Immature natural killer cell (primary cell): ENCODE results near the gene PUM2. TPM values are rescaled to one million over a fixed set of nuclear protein-coding genes. Genes with fewer than 3 reads are reported as not detected.
A peak's percentile ranks its signal among the peaks of the same experiment; 100 is the strongest.

Experiments
- DNase-seq, 3 donors: peaks; one replicate each; pipeline ENCODE4 v3.0.0; 2022; ENCODE audit warnings: mixed read lengths in 1 of 3
- H3K27ac Mint-ChIP-seq, 6 donors: one replicate each; pipeline ENCODE4 v1.8.0; 2020; ENCODE audit warnings: mixed read lengths in 6 of 6, mild to moderate bottlenecking in 5 of 6, inconsistent platforms in 4 of 6, moderate library complexity in 3 of 6
- H3K27me3 Mint-ChIP-seq, 3 donors: one replicate each; pipeline ENCODE4 v1.8.0; 2020 to 2021; ENCODE audit warnings: low read depth in 3 of 3, mild to moderate bottlenecking in 3 of 3, mixed read lengths in 3 of 3, moderate library complexity in 3 of 3, inconsistent platforms in 1 of 3
- H3K36me3 Mint-ChIP-seq, 3 donors: one replicate each; pipeline ENCODE4 v1.8.0; 2020; ENCODE audit warnings: mixed read lengths in 3 of 3, inconsistent platforms in 2 of 3, mild to moderate bottlenecking in 2 of 3
- H3K4me1 Mint-ChIP-seq, 2 donors: one replicate each; pipeline ENCODE4 v1.8.0; 2020; ENCODE audit warnings: inconsistent platforms in 2 of 2, mild to moderate bottlenecking in 2 of 2, mixed read lengths in 2 of 2, moderate library complexity in 1 of 2
- H3K4me3 Mint-ChIP-seq, 5 donors: one replicate each; pipeline ENCODE4 v1.8.0; 2020; ENCODE audit warnings: mild to moderate bottlenecking in 5 of 5, mixed read lengths in 5 of 5, inconsistent platforms in 3 of 5, moderate library complexity in 3 of 5
- H3K9me3 Mint-ChIP-seq, 6 donors: one replicate each; pipeline ENCODE4 v1.8.0; 2020; ENCODE audit warnings: mild to moderate bottlenecking in 6 of 6, mixed read lengths in 6 of 6, inconsistent platforms in 4 of 6, moderate library complexity in 3 of 6
- polyA plus RNA-seq, 3 donors: library from polyadenylated mRNA; unstranded; fragments of 300-500 nt; fragmentation: Illumina TruSeq; gene quantifications; one replicate each; pipeline ENCODE4 v1.2.3, GENCODE V29; 2021

The PUM2 gene
- polyA plus RNA-seq, 3 donors from 2014 or later: 11.2 to 23.9 (median 21.1) TPM

DNA sequence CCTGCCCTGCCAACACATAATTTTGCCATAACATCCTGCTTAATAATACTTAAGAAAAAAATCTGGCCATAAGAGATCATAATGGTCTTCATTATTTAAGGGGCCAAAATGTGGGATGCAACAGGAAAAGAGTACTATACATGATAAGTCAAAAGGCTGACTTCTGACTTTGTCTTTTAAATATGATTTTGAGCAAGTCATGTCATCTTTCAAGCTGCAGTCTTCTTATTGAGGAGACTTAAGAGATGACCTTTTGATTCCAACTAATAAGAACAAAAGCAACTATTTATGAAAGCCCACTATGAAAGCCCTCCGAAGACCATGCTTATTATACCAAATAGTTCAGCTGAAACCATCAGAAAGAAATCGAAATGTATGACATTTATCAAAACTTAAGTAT lies 41.6 kb downstream of the PUM2 start:
- peaks cover 12 to 36% of the 10 kb centered on the region in 2 donors for H3K4me1 Mint-ChIP-seq
- peaks cover 0 to 2% (median 0%) of the 10 kb centered on the region in 3 donors for H3K27me3 Mint-ChIP-seq
- H3K27ac Mint-ChIP-seq: peak overlapping the region in 1 of 6 donors; percentile 30
- no peak for DNase-seq
- peaks cover 4 to 19% (median 11%) of the 10 kb centered on the region in 3 donors for H3K36me3 Mint-ChIP-seq
- no peak overlapping the region for H3K4me3 Mint-ChIP-seq
- H3K9me3 Mint-ChIP-seq: no peaks in the 10 kb centered on the region

DNA sequence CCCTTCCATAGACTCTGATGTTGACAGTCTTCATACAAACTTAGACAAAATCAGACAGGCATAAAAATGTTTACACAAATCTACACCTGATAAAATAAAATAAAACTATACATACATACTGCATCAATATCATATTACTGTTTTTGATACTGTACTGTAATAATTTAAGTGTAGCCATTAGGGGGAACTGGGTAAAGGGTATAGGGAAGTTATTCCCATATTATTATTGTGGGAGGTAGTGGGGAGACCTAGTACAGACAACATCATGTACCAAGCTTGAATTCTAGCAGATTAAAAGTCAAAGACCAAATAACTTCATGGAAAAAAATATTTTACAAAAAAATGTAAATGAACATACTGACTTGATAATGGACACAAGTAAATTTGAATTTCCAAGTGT lies 43.3 kb downstream of the PUM2 start:
- Mint-ChIP-seq H3K27me3 (peaks cover 0 to 4% (median 0%) of the 10 kb centered on the region in 3 donors), H3K4me3 (no peak overlapping the region), H3K4me1 (peaks cover 9 to 35% of the 10 kb centered on the region in 2 donors), H3K27ac (peak overlapping the region in 1 of 6 donors; percentile 62), H3K9me3 (no peaks in the 10 kb centered on the region), H3K36me3 (peaks cover 4 to 19% (median 19%) of the 10 kb centered on the region in 3 donors)
- no peak for DNase-seq

DNA sequence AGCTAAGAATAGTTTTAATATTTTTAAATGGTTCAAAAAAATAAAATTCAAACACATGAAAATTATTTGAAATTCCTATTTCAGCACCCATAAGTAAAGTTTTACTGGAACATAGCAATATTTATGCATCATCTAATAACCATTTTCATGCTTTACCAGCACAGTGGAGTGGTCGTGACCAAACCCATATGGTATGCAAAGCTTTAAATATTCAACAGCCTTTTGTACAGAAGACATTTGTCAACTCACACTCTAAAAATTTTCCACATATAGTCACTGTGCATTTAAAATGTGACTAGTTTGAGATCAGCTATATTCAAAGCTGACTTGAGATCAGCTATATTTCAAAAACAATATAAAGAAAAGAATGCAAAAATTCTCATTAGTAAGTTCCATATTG lies 46.2 kb downstream of the PUM2 start:
- no peak for DNase-seq
- Mint-ChIP-seq H3K4me1 (peaks cover 9 to 45% of the 10 kb centered on the region in 2 donors), H3K9me3 (no peaks in the 10 kb centered on the region), H3K36me3 (peaks cover 4 to 21% (median 18%) of the 10 kb centered on the region in 3 donors), H3K27me3 (peaks cover 0 to 4% (median 0%) of the 10 kb centered on the region in 3 donors), H3K27ac (peak overlapping the region in 2 of 6 donors; percentile 10 to 18), H3K4me3 (no peak overlapping the region)

DNA sequence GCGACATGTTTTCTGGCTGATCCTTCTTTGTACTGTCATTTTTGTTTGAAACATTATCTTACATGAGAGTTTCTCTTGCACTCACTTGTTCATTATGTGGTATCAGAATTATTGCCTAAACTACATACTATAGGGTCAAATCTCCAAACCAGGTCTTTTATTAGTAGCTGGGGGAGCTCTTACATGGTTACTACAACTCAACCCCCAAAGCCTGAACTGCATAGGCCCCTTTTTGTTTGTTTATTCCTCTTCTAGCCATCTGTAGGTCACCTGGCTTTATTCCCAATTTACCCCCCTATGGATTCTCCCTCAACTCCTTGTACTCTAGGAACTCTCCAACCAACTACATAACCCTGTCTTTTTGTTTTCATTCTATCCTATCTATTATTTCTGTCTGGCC lies 46.7 kb downstream of the PUM2 start:
- Mint-ChIP-seq H3K27ac (peak overlapping the region in 4 of 6 donors; percentile 0 to 67 (median 12)), H3K4me1 (peaks cover 9 to 41% of the 10 kb centered on the region in 2 donors), H3K9me3 (no peaks in the 10 kb centered on the region), H3K36me3 (peaks cover 4 to 21% (median 18%) of the 10 kb centered on the region in 3 donors), H3K4me3 (no peak overlapping the region), H3K27me3 (peaks cover 0 to 4% (median 0%) of the 10 kb centered on the region in 3 donors)
- DNase-seq: no peak

DNA sequence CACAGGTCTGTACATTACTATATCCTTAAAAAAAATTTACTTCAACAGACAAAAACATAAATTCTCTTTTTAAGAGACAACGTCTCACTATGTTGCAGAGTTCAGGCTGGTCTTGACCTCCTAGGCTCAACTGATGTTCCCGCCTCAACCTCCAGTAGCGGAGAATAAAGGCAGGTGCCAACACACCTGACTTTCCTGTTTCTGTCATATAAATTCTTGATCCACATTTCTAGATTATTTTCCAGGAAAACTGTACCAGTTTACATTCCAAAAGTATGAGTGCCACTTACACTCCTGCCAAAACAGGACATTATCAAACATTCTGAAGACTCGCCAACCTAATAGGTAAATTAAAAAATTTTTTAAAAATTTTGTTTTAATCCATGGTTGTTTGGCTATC lies 48.6 kb downstream of the PUM2 start:
- DNase-seq: no peak
- Mint-ChIP-seq H3K36me3 (peaks cover 5 to 22% (median 18%) of the 10 kb centered on the region in 3 donors), H3K27ac (no peak overlapping the region), H3K27me3 (peaks cover 0 to 2% (median 1%) of the 10 kb centered on the region in 3 donors), H3K9me3 (no peaks in the 10 kb centered on the region), H3K4me3 (no peak overlapping the region), H3K4me1 (peaks cover 9 to 24% of the 10 kb centered on the region in 2 donors)

DNA sequence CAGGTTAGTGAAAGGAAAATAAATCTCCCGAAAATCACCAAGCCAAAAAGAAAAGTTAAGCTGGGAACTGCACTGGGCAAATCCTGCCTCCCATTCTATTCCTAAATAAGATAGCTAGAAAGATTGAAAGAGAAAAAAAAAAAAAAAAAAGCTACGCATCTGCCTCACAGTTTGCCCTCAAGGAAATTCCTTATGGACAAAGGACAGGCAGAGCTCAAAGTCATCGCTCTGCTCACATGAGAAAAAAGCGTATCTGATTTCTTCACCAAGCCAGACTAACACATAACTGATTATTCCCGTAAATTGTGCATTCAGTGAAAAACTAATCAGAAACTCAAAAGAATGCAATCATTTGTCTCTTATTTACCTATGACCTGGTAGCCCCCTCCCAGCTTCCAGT lies 50.0 kb downstream of the PUM2 start:
- Mint-ChIP-seq H3K4me1 (peaks cover 11 to 35% of the 10 kb centered on the region in 2 donors), H3K4me3 (no peak overlapping the region), H3K9me3 (no peaks in the 10 kb centered on the region), H3K27ac (peak overlapping the region in 5 of 6 donors; percentile 1 to 44 (median 8)), H3K27me3 (peaks cover 0 to 2% (median 1%) of the 10 kb centered on the region in 3 donors), H3K36me3 (peaks cover 6 to 24% (median 24%) of the 10 kb centered on the region in 3 donors)
- no peak for DNase-seq

DNA sequence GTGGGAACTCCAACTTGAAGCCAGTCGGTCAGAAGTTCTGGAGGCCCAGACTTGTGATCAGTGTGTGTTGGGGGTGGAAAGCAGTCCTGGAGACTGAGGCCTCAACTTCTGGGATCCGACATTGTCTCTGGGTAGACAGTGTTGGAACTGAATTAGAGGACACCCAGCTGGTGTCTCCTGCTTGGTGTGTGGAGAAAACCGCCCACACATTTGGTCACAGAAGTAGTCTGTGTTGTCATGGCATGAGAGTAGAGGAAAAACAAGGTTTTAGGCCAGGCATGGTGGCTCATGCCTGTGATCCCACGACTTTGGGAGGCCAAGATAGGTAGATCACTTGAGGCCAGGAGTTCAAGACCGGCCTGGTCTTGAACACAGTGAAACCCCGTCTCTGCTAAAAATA lies 51.5 kb downstream of the PUM2 start:
- H3K27me3 Mint-ChIP-seq: peaks cover 0 to 2% (median 1%) of the 10 kb centered on the region in 3 donors
- H3K27ac Mint-ChIP-seq: peak overlapping the region in 1 of 6 donors; percentile 13
- no peak overlapping the region for H3K4me3 Mint-ChIP-seq
- no peak for DNase-seq
- H3K9me3 Mint-ChIP-seq: no peaks in the 10 kb centered on the region
- peaks cover 6 to 24% (median 24%) of the 10 kb centered on the region in 3 donors for H3K36me3 Mint-ChIP-seq
- peaks cover 11 to 36% of the 10 kb centered on the region in 2 donors for H3K4me1 Mint-ChIP-seq

DNA sequence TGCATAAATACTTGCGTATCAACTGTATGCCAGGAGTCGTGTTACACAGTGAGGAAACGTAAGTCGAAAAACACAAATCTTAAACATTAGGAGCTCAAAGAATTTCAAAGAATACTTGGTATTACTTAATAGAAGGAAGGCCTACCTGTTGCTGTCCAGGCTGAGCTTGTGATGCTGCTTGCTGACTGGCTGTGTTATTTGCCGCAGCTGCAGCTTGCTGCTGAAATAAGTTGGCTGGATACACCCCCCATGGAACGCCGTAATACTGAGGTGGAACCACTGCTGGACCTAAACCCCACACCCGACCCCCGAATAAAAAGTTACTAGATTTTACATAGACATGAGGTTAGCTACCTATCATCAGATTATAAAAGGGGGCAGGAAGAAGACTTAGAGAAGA lies 56.4 kb downstream of the PUM2 start:
- H3K27me3 Mint-ChIP-seq: peaks cover 0 to 1% (median 0%) of the 10 kb centered on the region in 3 donors
- H3K27ac Mint-ChIP-seq: no peak overlapping the region
- DNase-seq: no peak
- H3K4me1 Mint-ChIP-seq: peaks cover 9 to 28% of the 10 kb centered on the region in 2 donors
- H3K36me3 Mint-ChIP-seq: peaks cover 6 to 25% (median 17%) of the 10 kb centered on the region in 3 donors
- no peaks in the 10 kb centered on the region for H3K9me3 Mint-ChIP-seq
- no peak overlapping the region for H3K4me3 Mint-ChIP-seq

DNA sequence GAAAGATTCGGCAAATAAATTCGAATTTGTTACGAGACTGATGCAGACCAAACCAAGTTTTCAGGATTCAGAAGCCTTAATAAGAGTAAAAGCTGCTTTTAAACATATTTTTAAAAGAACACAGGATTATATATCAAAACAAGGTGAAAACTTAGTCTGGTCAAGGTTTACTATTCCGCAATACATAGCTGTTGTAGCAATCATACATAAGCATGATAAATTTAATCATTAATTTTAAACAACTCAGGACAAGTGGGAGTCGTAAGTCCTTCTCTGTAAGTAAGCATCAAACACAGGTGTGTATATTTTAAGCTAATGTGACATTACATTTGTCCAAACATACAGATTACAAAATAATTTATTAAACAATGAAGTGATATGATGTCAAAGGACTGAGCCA lies 57.7 kb downstream of the PUM2 start:
- H3K27ac Mint-ChIP-seq: peak overlapping the region in 1 of 6 donors; percentile 23

DNA sequence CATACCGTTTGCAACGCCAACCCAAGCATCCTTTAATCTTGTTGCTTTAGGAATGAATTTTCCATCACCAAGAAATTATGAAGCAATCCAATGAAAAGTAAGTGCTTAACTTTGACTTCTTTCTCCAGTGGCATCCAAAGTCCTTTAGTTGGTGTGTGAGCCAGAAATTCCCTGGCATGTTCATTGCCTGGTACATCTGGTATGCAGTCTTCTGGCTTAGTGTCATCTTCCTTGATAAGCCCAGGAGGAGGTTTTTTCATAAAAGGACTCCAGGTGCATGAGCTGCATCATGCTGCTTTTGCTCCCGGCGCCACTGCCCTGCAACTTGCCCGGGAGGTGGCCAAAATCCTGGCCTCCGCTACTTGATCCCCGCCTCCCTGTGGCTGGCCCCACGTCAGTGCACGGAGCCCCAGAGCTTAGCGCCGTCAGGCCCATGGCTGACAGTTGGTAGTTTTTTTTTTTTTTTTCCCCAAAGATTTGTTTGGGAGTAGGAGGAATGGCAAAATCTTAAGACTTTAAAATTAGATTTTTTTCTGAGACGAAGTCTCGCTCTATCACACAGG lies 58.7 kb downstream of the PUM2 start:
- peaks cover 8 to 27% of the 10 kb centered on the region in 2 donors for H3K4me1 Mint-ChIP-seq
- no peak overlapping the region for H3K4me3 Mint-ChIP-seq
- H3K27ac Mint-ChIP-seq: peak overlapping the region in 2 of 6 donors; percentile 2 to 12
- H3K9me3 Mint-ChIP-seq: no peaks in the 10 kb centered on the region
- H3K36me3 Mint-ChIP-seq: peaks cover 5 to 21% (median 11%) of the 10 kb centered on the region in 3 donors
- no peak for DNase-seq
- H3K27me3 Mint-ChIP-seq: no peaks in the 10 kb centered on the region

More for the DNA sequence above, 57.7 kb downstream of the PUM2 start:
- H3K4me3 Mint-ChIP-seq: no peak overlapping the region
- H3K36me3 Mint-ChIP-seq: peaks cover 6 to 25% (median 15%) of the 10 kb centered on the region in 3 donors
- H3K4me1 Mint-ChIP-seq: peaks cover 9 to 28% of the 10 kb centered on the region in 2 donors
- DNase-seq: no peak
- H3K27me3 Mint-ChIP-seq: no peaks in the 10 kb centered on the region
- H3K9me3 Mint-ChIP-seq: no peaks in the 10 kb centered on the region

DNA sequence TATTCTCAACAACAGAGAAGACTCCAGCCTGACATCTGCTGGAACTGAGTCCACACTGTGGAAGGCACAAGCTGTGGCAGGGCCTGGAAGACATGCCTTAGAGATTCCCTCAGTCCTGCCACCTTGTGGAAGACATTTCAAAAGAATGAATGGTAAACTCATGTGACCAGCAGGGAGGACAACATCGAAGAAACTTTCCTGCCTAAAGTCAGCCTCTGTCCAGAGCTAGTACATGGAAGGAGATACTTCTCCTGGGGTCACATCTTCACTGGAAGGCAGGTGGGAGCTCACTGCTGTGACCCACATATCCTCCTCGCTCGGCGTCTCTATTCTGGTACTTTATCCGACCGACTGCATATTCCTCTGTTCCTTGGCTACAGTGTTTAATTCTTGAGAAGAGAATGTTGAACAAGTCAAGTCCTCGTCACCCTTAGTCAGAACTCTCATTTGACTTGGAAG lies 59.5 kb downstream of the PUM2 start:
- H3K27ac Mint-ChIP-seq: peak overlapping the region in 3 of 6 donors; percentile 12 to 84 (median 34)
- peak in 1 of 3 donors; percentile 3 for DNase-seq
- peaks cover 5 to 21% of the 10 kb centered on the region in 2 donors for H3K4me1 Mint-ChIP-seq

DNA sequence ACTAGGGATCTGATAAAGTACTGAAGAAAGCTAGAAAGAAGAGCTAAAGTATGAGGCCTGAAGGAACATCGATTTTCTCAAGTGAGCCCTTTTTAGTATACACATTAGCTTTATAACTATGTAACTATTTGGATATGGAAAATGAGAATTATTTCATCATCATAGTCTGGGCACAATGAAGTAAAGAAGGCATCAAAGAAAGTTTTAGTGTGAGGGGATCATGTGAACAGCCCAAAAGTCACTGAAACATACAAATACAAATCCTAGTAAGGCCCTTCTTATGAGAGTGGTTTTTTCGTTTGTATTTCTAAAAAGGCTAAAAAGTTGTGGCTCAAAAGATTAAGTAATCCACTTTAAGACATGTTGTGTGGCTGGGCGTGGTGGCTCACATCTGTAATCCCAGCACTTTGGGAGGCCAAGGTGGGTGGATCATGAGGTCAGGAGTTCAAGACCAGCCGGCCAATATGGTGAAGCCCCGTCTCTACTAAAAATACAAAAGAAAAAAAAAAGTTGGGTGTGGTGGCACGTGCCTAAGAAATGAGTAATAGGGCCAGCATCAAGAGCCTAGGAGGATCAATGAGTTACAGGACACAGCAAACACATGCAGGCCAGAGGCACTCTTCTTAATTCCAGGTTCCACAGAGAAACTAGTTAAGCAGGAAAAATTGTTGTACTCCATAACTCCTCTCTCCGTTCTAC lies 61.9 kb downstream of the PUM2 start:
- Mint-ChIP-seq H3K9me3 (no peaks in the 10 kb centered on the region), H3K27me3 (no peaks in the 10 kb centered on the region), H3K36me3 (peaks cover 0 to 11% (median 6%) of the 10 kb centered on the region in 3 donors), H3K4me1 (peaks cover 5 to 15% of the 10 kb centered on the region in 2 donors), H3K27ac (peak overlapping the region in 1 of 6 donors; percentile 10), H3K4me3 (no peak overlapping the region)
- DNase-seq: no peak

More for the DNA sequence above, 59.5 kb downstream of the PUM2 start:
- no peak overlapping the region for H3K4me3 Mint-ChIP-seq
- H3K36me3 Mint-ChIP-seq: peaks cover 0 to 15% (median 6%) of the 10 kb centered on the region in 3 donors
- H3K9me3 Mint-ChIP-seq: no peaks in the 10 kb centered on the region
- no peaks in the 10 kb centered on the region for H3K27me3 Mint-ChIP-seq

DNA sequence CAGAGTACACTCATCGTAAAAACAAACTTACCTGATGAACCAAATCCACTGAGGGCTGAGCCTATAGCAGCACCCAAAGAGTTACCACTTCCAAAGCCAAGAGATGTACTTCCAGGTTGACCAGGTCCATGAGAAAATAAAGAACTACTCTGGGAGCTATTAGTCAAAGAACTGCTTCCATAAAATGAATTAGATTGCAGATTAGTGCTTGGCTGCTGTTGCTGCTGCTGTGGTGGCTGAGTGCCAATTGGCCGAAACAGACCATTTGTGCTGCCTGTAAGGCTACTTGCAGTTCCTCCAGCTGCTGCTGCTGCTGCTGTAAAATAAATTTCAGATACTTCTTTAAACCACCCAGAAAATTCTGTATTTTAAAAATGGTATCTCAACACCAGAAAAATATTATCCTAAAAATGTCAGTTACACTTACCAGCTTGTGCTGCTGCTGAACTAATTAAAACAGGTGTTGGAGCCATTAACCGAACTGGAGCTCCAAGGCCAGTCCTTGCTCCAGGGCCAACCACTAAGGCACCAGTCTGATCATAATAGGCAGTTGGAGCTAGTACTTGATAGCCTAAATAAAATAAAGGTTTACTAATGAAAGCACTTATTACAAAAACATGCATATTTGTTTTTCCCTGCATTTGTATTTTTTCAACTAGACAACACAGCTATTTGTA lies 67.6 kb downstream of the PUM2 start:
- H3K27ac Mint-ChIP-seq: peak overlapping the region in 1 of 6 donors; percentile 20
- peaks cover 3 to 22% of the 10 kb centered on the region in 2 donors for H3K4me1 Mint-ChIP-seq

More for the DNA sequence above, 67.6 kb downstream of the PUM2 start:
- Mint-ChIP-seq H3K9me3 (no peaks in the 10 kb centered on the region), H3K27me3 (no peaks in the 10 kb centered on the region), H3K36me3 (peaks cover 0 to 17% (median 0%) of the 10 kb centered on the region in 3 donors), H3K4me3 (no peak overlapping the region)
- DNase-seq: no peak
